Left cardiac atrium (tissue), 4 donors: ENCODE data around the gene RNF123. TPM values are rescaled to one million over a fixed set of nuclear protein-coding genes. Genes with fewer than 3 reads are reported as not detected.

Source experiments
- ATAC-seq, 2 donors: fragments of 200-7000 bp; cut with Tn5 transposase; one replicate each; pipeline ENCODE4 v1.9.1; 2020; ENCODE audit warnings: mild to moderate bottlenecking in 2 of 2, moderate library complexity in 2 of 2
- DNase-seq: peaks from one replicate; pipeline ENCODE4 v3.0.0-alpha.2; 2020
- intact Hi-C, 2 donors: fragments of 100-400 bp; cut with DNase I; formaldehyde crosslinking; loops; one replicate each; pipeline versions ENCODE4 v1.14.1 to v1.15.1; 2022 to 2023
- total RNA-seq, 2 donors: library from RNA; stranded (reverse); fragmentation: NEBNext Ultra II Directional; extraction: Animal tissue kit (Norgen Biotek cat#: 25700); gene quantifications; one replicate each; pipeline ENCODE4 v1.2.1, GENCODE V29; 2021
- donor health status: DM: no; HTN: yes; CAD: no.
- donor health status: DM: no; HTN: yes; CAD: no; lungs with severe emphysema.
- donor health status: DM: yes; HTN: yes; CAD: no.
- donor health status: Dilated cardiomyopathy.

The RNF123 gene
- total RNA-seq, 2 donors from 2014 or later: 39.2 to 44.8 TPM

- no peak for DNase-seq
- no peak for ATAC-seq
- intact Hi-C loops: no loop called here
Observed at GRCh38 chr3:49761661-49762060, 72.3 kb downstream of the RNF123 start.

- no peak for DNase-seq
- no peak for ATAC-seq
- intact Hi-C loops: no loop called here
Observed at GRCh38 chr3:49763981-49764380, 74.6 kb downstream of the RNF123 start.

- no peak for DNase-seq
- no peak for ATAC-seq
- intact Hi-C loops: no loop called here
Observed at GRCh38 chr3:49769286-49769915, 80.0 kb downstream of the RNF123 start.

GRCh38 chr3:49769926-49770325 lies 80.6 kb downstream of the RNF123 start:
- ATAC-seq (no peak), DNase-seq (no peak)
- intact Hi-C loops: no loop called here

Other genes starting within 250 kb of the RNF123 start
- gene DAG1, start 219.3 kb upstream of the RNF123 start, total RNA-seq: 100 to 1,000 TPM in 1 of 2 donors, 10 to 100 TPM in 1; 91.4 to 100 TPM
- under 1 TPM; 0.27 to 0.39 TPM for gene BSN, start 135.1 kb upstream of the RNF123 start, total RNA-seq
- 10 to 100 TPM; 75.3 to 82.6 TPM for gene APEH, start 15.2 kb upstream of the RNF123 start, total RNA-seq
- 10 to 100 TPM in 1 of 2 donors, 1 to 10 TPM in 1; 8.8 to 11.5 TPM for gene MST1, start 83 bp upstream of the RNF123 start, total RNA-seq
- under 1 TPM in 1 of 2 donors, not detected in 1; 0.09 TPM for gene AMIGO3, start 30.1 kb downstream of the RNF123 start, total RNA-seq
- 10 to 100 TPM; 22.4 to 38.3 TPM for gene GMPPB, start 34.4 kb downstream of the RNF123 start, total RNA-seq
- gene IP6K1, start 97.0 kb downstream of the RNF123 start, total RNA-seq: 10 to 100 TPM; 22.3 to 22.4 TPM
- under 1 TPM in 1 of 2 donors, not detected in 1; 0.24 TPM for gene CDHR4, start 110.3 kb downstream of the RNF123 start, total RNA-seq
- gene INKA1, start 113.7 kb downstream of the RNF123 start, total RNA-seq: 1 to 10 TPM; 2.6 to 3.8 TPM
- 10 to 100 TPM; 23.9 to 31.0 TPM for gene UBA7, start 124.4 kb downstream of the RNF123 start, total RNA-seq
- 1 to 10 TPM; 1.4 to 1.7 TPM for gene TRAIP, start 167.0 kb downstream of the RNF123 start, total RNA-seq
- gene CAMKV, start 180.3 kb downstream of the RNF123 start, total RNA-seq: not detected
- gene MST1R, start 214.3 kb downstream of the RNF123 start, total RNA-seq: 1 to 10 TPM; 1.7 to 1.8 TPM
- 1 to 10 TPM; 7.3 to 9.4 TPM for gene MON1A, start 240.3 kb downstream of the RNF123 start, total RNA-seq